Loucy (cell line): ENCODE data around the gene ARHGEF10L.

Source experiments
- H2AFZ ChIP-seq: fragments of 200-600 bp; sonication (generic); 2 replicates; pipeline ENCODE4 v1.6.0; 2016; ENCODE audit warnings: antibody characterized with exemption, mild to moderate bottlenecking, low read length, moderate library complexity
- H3F3A ChIP-seq: fragments of 200-600 bp; 2 replicates; pipeline ENCODE4 v1.6.0; 2016; ENCODE audit warnings: antibody characterized with exemption, low read depth, mild to moderate bottlenecking
- H3K27me3 ChIP-seq: fragments of 200-600 bp; sonication (generic); 2 replicates; pipeline ENCODE4 v1.6.1; 2014; ENCODE audit warnings: low read length, mild to moderate bottlenecking; ENCODE audit not compliant: insufficient read depth, poor library complexity, severe bottlenecking
- H3K36me3 ChIP-seq: fragments of 200-600 bp; sonication (generic); 2 replicates; pipeline ENCODE4 v1.6.1; 2016; ENCODE audit warnings: low read length; ENCODE audit not compliant: insufficient read depth
- H3K4me1 ChIP-seq: fragments of 200-600 bp; sonication (generic); 2 replicates; pipeline ENCODE4 v1.5.1; 2014; ENCODE audit warnings: low read length, mild to moderate bottlenecking; ENCODE audit not compliant: insufficient read depth, poor library complexity, severe bottlenecking
- H3K4me2 ChIP-seq: fragments of 200-600 bp; sonication (generic); 2 replicates; pipeline ENCODE4 v1.6.0; 2014; ENCODE audit warnings: antibody characterized with exemption, low read length, low read depth, mild to moderate bottlenecking; ENCODE audit not compliant: poor library complexity, severe bottlenecking
- H3K4me3 ChIP-seq: fragments of 200-600 bp; sonication (generic); 2 replicates; pipeline ENCODE4 v1.5.1; 2014; ENCODE audit warnings: low read length, mild to moderate bottlenecking, mixed read lengths; ENCODE audit not compliant: poor library complexity, severe bottlenecking
- H3K79me2 ChIP-seq: fragments of 200-600 bp; sonication (generic); 2 replicates; pipeline ENCODE4 v1.6.1; 2014; ENCODE audit warnings: low read length; ENCODE audit not compliant: insufficient read depth
- H3K9ac ChIP-seq: fragments of 200-600 bp; sonication (generic); 2 replicates; pipeline ENCODE4 v1.6.0; 2014; ENCODE audit warnings: mild to moderate bottlenecking, low read depth, low read length, moderate library complexity; ENCODE audit not compliant: poor library complexity, severe bottlenecking
- H3K9me2 ChIP-seq: fragments of 200-600 bp; sonication (generic); replicated peaks from 2 replicates; pipeline ENCODE4 v1.6.1; 2016; ENCODE audit warnings: low read depth, low read length, mixed read lengths
- H3K9me3 ChIP-seq: fragments of 200-600 bp; sonication (generic); 2 replicates; pipeline ENCODE4 v1.6.1; 2014; ENCODE audit warnings: mild to moderate bottlenecking, antibody characterized with exemption, low read length, low read depth; ENCODE audit not compliant: insufficient read depth
- H4K20me1 ChIP-seq: fragments of 200-600 bp; sonication (generic); 2 replicates; pipeline ENCODE4 v1.6.0; 2014; ENCODE audit warnings: antibody characterized with exemption, low read length, mild to moderate bottlenecking; ENCODE audit not compliant: insufficient read depth, poor library complexity, severe bottlenecking
- EZH2phosphoT487 ChIP-seq: fragments of 200-600 bp; IDR thresholded peaks from 2 replicates; pipeline ENCODE4 v1.6.1; 2018; ENCODE audit warnings: antibody characterized with exemption, mild to moderate bottlenecking, moderate library complexity, borderline replicate concordance
- TF ChIP-seq, protein P1 (sequence below): fragments of 200-600 bp; sonication (generic); conservative IDR thresholded peaks from 2 replicates; pipeline ENCODE4 v1.5.1; 2014; ENCODE audit warnings: mild to moderate bottlenecking, antibody characterized with exemption, low read length

The ARHGEF10L gene

DNA sequence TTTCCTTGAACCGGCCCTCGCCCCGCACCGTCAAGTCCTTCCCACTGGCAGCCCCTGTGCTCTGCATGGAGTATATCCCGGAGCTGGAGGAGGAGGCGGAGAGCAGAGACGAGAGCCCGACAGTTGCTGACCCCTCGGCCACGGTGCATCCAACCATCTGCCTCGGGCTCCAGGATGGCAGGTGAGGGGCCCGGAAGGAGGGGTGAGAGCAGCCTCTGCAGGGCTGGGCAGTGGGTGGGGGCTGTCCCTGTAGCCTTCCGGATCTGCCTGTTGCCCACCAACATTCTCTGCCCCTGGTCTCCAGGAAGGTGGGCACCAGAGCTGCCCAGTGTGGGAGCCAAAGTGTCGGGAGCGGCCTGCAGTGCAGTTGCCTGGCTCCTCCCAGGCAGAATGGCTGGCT lies 116.4 kb downstream of the ARHGEF10L start:
- Histone ChIP-seq H3K27me3 (no peaks in the 10 kb centered on the region), H3K9me2 (no peaks in the 10 kb centered on the region), H3K4me1 (no peaks in the 10 kb centered on the region), H4K20me1 (no peaks in the 10 kb centered on the region), H3K79me2 (no peaks in the 10 kb centered on the region), H2AFZ (no peak overlapping the region), H3K9ac (no peak overlapping the region), H3K4me2 (no peak overlapping the region), H3K9me3 (no peaks in the 10 kb centered on the region), H3F3A (no peaks in the 10 kb centered on the region), H3K36me3 (no peaks in the 10 kb centered on the region), H3K4me3 (no peak overlapping the region)
- TF ChIP-seq, protein P1, sequence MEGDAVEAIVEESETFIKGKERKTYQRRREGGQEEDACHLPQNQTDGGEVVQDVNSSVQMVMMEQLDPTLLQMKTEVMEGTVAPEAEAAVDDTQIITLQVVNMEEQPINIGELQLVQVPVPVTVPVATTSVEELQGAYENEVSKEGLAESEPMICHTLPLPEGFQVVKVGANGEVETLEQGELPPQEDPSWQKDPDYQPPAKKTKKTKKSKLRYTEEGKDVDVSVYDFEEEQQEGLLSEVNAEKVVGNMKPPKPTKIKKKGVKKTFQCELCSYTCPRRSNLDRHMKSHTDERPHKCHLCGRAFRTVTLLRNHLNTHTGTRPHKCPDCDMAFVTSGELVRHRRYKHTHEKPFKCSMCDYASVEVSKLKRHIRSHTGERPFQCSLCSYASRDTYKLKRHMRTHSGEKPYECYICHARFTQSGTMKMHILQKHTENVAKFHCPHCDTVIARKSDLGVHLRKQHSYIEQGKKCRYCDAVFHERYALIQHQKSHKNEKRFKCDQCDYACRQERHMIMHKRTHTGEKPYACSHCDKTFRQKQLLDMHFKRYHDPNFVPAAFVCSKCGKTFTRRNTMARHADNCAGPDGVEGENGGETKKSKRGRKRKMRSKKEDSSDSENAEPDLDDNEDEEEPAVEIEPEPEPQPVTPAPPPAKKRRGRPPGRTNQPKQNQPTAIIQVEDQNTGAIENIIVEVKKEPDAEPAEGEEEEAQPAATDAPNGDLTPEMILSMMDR, result no peak
- no peak for TF ChIP-seq EZH2phosphoT487

DNA sequence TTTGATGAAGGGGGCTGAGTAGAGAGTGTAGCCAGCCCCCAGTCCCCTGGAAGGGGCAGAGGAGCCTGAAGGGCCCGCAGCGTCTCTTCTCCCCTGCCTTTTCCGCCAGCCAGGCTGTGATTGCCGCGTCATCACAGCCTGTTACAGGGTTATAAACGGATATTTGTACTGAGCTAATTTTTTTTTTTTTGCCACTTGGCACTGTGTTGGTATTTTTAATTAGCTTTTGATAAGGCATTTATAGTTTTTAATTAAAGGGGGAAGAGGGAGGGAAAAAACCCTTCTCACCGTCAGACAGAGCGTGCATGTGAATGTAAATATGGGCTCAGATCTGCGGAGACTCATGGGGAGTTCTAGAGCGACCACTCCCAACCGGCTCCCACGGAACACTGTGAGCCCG lies 117.9 kb downstream of the ARHGEF10L start:
- Histone ChIP-seq H4K20me1 (no peaks in the 10 kb centered on the region), H3K4me1 (no peaks in the 10 kb centered on the region), H3K27me3 (no peaks in the 10 kb centered on the region), H3K4me2 (no peak overlapping the region), H3K9me3 (no peaks in the 10 kb centered on the region), H3K9ac (no peak overlapping the region), H3K9me2 (no peaks in the 10 kb centered on the region), H3K79me2 (no peaks in the 10 kb centered on the region), H3F3A (no peaks in the 10 kb centered on the region), H3K36me3 (no peaks in the 10 kb centered on the region), H2AFZ (no peak overlapping the region), H3K4me3 (no peak overlapping the region)
- TF ChIP-seq, protein P1, result no peak
- no peak for TF ChIP-seq EZH2phosphoT487

DNA sequence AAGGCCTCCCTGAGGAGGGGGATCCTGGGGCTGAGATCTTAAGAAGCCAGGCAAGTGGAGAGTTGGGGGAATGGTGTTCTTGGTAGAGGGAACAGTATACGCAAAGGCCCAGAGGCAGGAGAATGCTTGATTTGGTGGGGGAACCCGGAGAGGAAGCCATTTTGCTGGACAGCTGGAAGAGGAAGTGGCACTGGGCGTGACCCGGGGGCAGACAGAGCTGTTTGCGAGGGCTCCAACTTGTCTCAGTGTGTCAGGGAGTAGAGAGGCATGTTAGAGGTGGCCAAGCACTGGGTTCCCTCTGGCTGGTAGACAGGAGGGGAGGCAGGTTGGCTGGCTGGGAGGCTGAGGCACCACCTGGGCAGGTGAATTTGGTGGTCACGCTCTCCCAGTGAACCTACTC lies 119.3 kb downstream of the ARHGEF10L start:
- Histone ChIP-seq H3K4me2 (no peak overlapping the region), H3K4me1 (no peaks in the 10 kb centered on the region), H2AFZ (no peak overlapping the region), H3F3A (no peaks in the 10 kb centered on the region), H3K36me3 (no peaks in the 10 kb centered on the region), H3K4me3 (no peak overlapping the region), H3K9me2 (no peaks in the 10 kb centered on the region), H3K9me3 (no peaks in the 10 kb centered on the region), H4K20me1 (no peaks in the 10 kb centered on the region), H3K9ac (no peak overlapping the region), H3K79me2 (no peaks in the 10 kb centered on the region), H3K27me3 (no peaks in the 10 kb centered on the region)
- TF ChIP-seq, protein P1, result no peak
- no peak for TF ChIP-seq EZH2phosphoT487
